Tibial nerve (tissue), 4 donors: Measurements from ENCODE around the gene DPP9. TPM values are rescaled to one million over a fixed set of nuclear protein-coding genes. Genes with fewer than 3 reads are reported as not detected.

ENCODE experiments used
- DNase-seq, 2 donors: peaks; one replicate each; pipeline ENCODE4 v3.0.0-alpha.2; 2019; ENCODE audit warnings: low spot score in 2 of 2
- H3K27ac ChIP-seq, 4 donors: fragments of 200-600 bp; sonication (generic) in 3 of 4; one replicate each; pipeline ENCODE4 v1.5.1; 2017 to 2019; ENCODE audit warnings: mild to moderate bottlenecking in 1 of 4
- H3K27me3 ChIP-seq, 2 donors: fragments of 200-600 bp; sonication (generic) in 1 of 2; one replicate each; pipeline versions ENCODE4 v1.5.1 to v1.6.0; 2017 to 2019
- H3K36me3 ChIP-seq, 3 donors: fragments of 200-600 bp; sonication (generic); one replicate each; pipeline ENCODE4 v1.5.1; 2018 to 2019
- H3K4me1 ChIP-seq, 4 donors: fragments of 200-600 bp; sonication (generic) in 3 of 4; one replicate each; pipeline ENCODE4 v1.5.1; 2017 to 2019
- H3K4me3 ChIP-seq, 4 donors: fragments of 200-600 bp; sonication (generic) in 3 of 4; one replicate each; pipeline ENCODE4 v1.5.1; 2017 to 2019; ENCODE audit warnings: mild to moderate bottlenecking in 1 of 4, moderate library complexity in 1 of 4
- H3K9me3 ChIP-seq, 4 donors: fragments of 200-600 bp; sonication (generic) in 3 of 4; one replicate each; pipeline ENCODE4 v1.5.1; 2017 to 2019
- CTCF ChIP-seq, 5 experiments: fragments of 200-600 bp in 3 of 5; fragments of 450-650 bp in 2 of 5; sonication (generic) in 3 of 5; IDR thresholded peaks; one replicate each; pipeline ENCODE4 v1.5.1; 2016 to 2019; ENCODE audit warnings: antibody characterized with exemption in 5 of 5, mild to moderate bottlenecking in 3 of 5, moderate library complexity in 2 of 5
- EP300 ChIP-seq, 2 donors: sonication (generic); formaldehyde crosslinking; IDR thresholded peaks; one replicate each; pipeline ENCODE4 v1.6.1; 2017; ENCODE audit warnings: antibody characterized with exemption in 2 of 2, mild to moderate bottlenecking in 1 of 2
- POLR2A ChIP-seq, 2 donors: fragments of 450-650 bp; IDR thresholded peaks; one replicate each; pipeline ENCODE4 v1.6.1; 2017; ENCODE audit warnings: antibody characterized with exemption in 2 of 2, mild to moderate bottlenecking in 2 of 2, moderate library complexity in 2 of 2
- whole genome bisulfite sequencing, 2 donors: methylation state at CpG; one replicate each; pipeline ENCODE4 v1.1.5; 2018; 5-methylcytosine and 5-hydroxymethylcytosine counted together
- total RNA-seq, 4 donors: library from RNA; depleted of rRNA; stranded (reverse); fragments of >200 nt; gene quantifications; one replicate each; pipeline ENCODE4 v1.1.0, GENCODE V29; 2016

DPP9 gene
- total RNA-seq, 4 donors from 2014 or later: 53.9 to 134 (median 68.0) TPM

GRCh38 chr19:4755459-4755858 lies 31.8 kb upstream of the DPP9 start:
- no peak overlapping the region for H3K27ac ChIP-seq
- H3K27me3 ChIP-seq: peaks cover 0 to 10% of the 10 kb centered on the region in 2 donors
- no peak for TF ChIP-seq POLR2A (IDR thresholded peaks at IDR 0.05)
- no peak for TF ChIP-seq EP300 (IDR thresholded peaks at IDR 0.05)
- no peak for TF ChIP-seq CTCF (IDR thresholded peaks at IDR 0.05)
- H3K9me3 ChIP-seq: no peaks in the 10 kb centered on the region
- WGBS, 2 donors: 84 to 89% methylated on average over 7 of the region's 7 CpGs
- DNase-seq: no peak
- no peaks in the 10 kb centered on the region for H3K36me3 ChIP-seq
- H3K4me3 ChIP-seq: no peak overlapping the region
- peaks cover 0 to 14% (median 5%) of the 10 kb centered on the region in 4 donors for H3K4me1 ChIP-seq

- H3K27me3 ChIP-seq: no peaks in the 10 kb centered on the region
- no peaks in the 10 kb centered on the region for H3K9me3 ChIP-seq
- WGBS, 2 donors: 66 to 69% methylated on average over 6 of the region's 6 CpGs
- no peak for TF ChIP-seq EP300 (IDR thresholded peaks at IDR 0.05)
- no peak for TF ChIP-seq POLR2A (IDR thresholded peaks at IDR 0.05)
- no peak for TF ChIP-seq CTCF (IDR thresholded peaks at IDR 0.05)
- H3K4me1 ChIP-seq: peaks cover 0 to 3% (median 0%) of the 10 kb centered on the region in 4 donors
- H3K27ac ChIP-seq: no peak overlapping the region
- no peaks in the 10 kb centered on the region for H3K36me3 ChIP-seq
- no peak for DNase-seq
- H3K4me3 ChIP-seq: no peak overlapping the region
Measured at GRCh38 chr19:4754248-4754647, 30.6 kb upstream of the DPP9 start.

- peaks cover 0 to 3% (median 0%) of the 10 kb centered on the region in 4 donors for H3K9me3 ChIP-seq
- H3K27ac ChIP-seq: no peak overlapping the region
- 66 to 75% methylated on average over 18 of the region's 18 CpGs for WGBS, 2 donors
- no peaks in the 10 kb centered on the region for H3K36me3 ChIP-seq
- no peak overlapping the region for H3K4me3 ChIP-seq
- H3K27me3 ChIP-seq: peaks cover 0 to 7% of the 10 kb centered on the region in 2 donors
- H3K4me1 ChIP-seq: peaks cover 0 to 4% (median 1%) of the 10 kb centered on the region in 4 donors
- DNase-seq: no peak
- TF ChIP-seq POLR2A (IDR thresholded peaks at IDR 0.05): no peak
- no peak for TF ChIP-seq EP300 (IDR thresholded peaks at IDR 0.05)
- TF ChIP-seq CTCF (IDR thresholded peaks at IDR 0.05): no peak
Measured at GRCh38 chr19:4749870-4750590, 26.4 kb upstream of the DPP9 start.

- TF ChIP-seq EP300 (IDR thresholded peaks at IDR 0.05) (no peak), POLR2A (IDR thresholded peaks at IDR 0.05) (no peak), CTCF (IDR thresholded peaks at IDR 0.05) (no peak)
- no peak overlapping the region for H3K4me3 ChIP-seq
- WGBS, 2 donors: 43 to 45% methylated on average over 9 of the region's 9 CpGs
- no peak for DNase-seq
- peaks cover 0 to 13% (median 8%) of the 10 kb centered on the region in 4 donors for H3K4me1 ChIP-seq
- peaks cover 0 to 7% of the 10 kb centered on the region in 2 donors for H3K27me3 ChIP-seq
- no peak overlapping the region for H3K27ac ChIP-seq
- H3K36me3 ChIP-seq: no peaks in the 10 kb centered on the region
- peaks cover 0 to 3% (median 0%) of the 10 kb centered on the region in 4 donors for H3K9me3 ChIP-seq
Measured at GRCh38 chr19:4748589-4748988, 24.9 kb upstream of the DPP9 start.

GRCh38 chr19:4748185-4748584 lies 24.5 kb upstream of the DPP9 start:
- no peak overlapping the region for H3K27ac ChIP-seq
- H3K36me3 ChIP-seq: no peaks in the 10 kb centered on the region
- peaks cover 0 to 7% of the 10 kb centered on the region in 2 donors for H3K27me3 ChIP-seq
- 34 to 38% methylated on average over 11 of the region's 11 CpGs for WGBS, 2 donors
- peaks cover 0 to 13% (median 8%) of the 10 kb centered on the region in 4 donors for H3K4me1 ChIP-seq
- H3K4me3 ChIP-seq: no peak overlapping the region
- H3K9me3 ChIP-seq: peaks cover 0 to 3% (median 0%) of the 10 kb centered on the region in 4 donors
- no peak for TF ChIP-seq CTCF (IDR thresholded peaks at IDR 0.05)
- TF ChIP-seq EP300 (IDR thresholded peaks at IDR 0.05): no peak
- TF ChIP-seq POLR2A (IDR thresholded peaks at IDR 0.05): no peak
- no peak for DNase-seq
